HCT116 (cell line): ENCODE measurements around the gene TCFL5. TPM values are rescaled to one million over a fixed set of nuclear protein-coding genes. Genes with fewer than 3 reads are reported as not detected.

Experiments
- ATAC-seq: fragments of 200-7000 bp; cut with Tn5 transposase; 2 replicates; pipeline ENCODE4 v1.9.1; 2020; ENCODE audit warnings: mild to moderate bottlenecking, moderate library complexity
- BruUV-seq: library from RNA; stranded (reverse); fragments of 400-500 nt; replicated peaks from 2 replicates; lab custom pipeline; 2021; lab: Mats Ljungman, UMichigan
- CTCF ChIA-PET: fragments of 300-600 bp; sonication (Branson Sonifier 250); formaldehyde crosslinking; loops from one replicate; lab custom pipeline; 2021; ENCODE audit warnings: antibody characterized with exemption; lab: Charles Lee
- POLR2A ChIA-PET: fragments of 300-600, 350-600 bp; sonication (Branson Sonifier 250); formaldehyde crosslinking; loops from one replicate; lab custom pipeline; 2021; ENCODE audit warnings: antibody characterized with exemption; lab: Charles Lee
- RAD21 ChIA-PET, 2 experiments: fragments of 300-600 bp; sonication (Branson Sonifier 250); formaldehyde crosslinking; loops; one replicate each; lab custom pipeline; 2023; ENCODE audit warnings: low total read pairs in 2 of 2; ENCODE audit not compliant: uncharacterized antibody in 2 of 2, unreplicated experiment in 2 of 2, low non-redundant PET in 1 of 2; lab: Charles Lee
- DNase-seq: peaks from one replicate; pipeline ENCODE4 v3.0.0-alpha.2; 2010; ENCODE audit warnings: low read depth, low spot score
- H2AFZ ChIP-seq: fragments of 200-600 bp; shearing (Covaris generic), sonication (generic); 2 replicates; pipeline ENCODE4 v1.6.1; 2017; ENCODE audit warnings: low read depth, mixed run types, mixed read lengths, antibody characterized with exemption, low read length; ENCODE audit not compliant: poor library complexity, severe bottlenecking
- H3K27ac ChIP-seq: 2 replicates; pipeline ENCODE4 v1.5.1; 2012; ENCODE audit warnings: low read depth, low read length
- H3K27me3 ChIP-seq: fragments of 200-600 bp; sonication (generic); 2 replicates; pipeline ENCODE4 v1.6.1; 2016; ENCODE audit warnings: mixed run types, low read length, mixed read lengths; ENCODE audit not compliant: insufficient read depth
- H3K36me3 ChIP-seq, 2 experiments: fragments of 200-500 bp in 1 of 2; fragments of 200-600 bp in 1 of 2; sonication (Bioruptor generic) in 1 of 2; sonication (generic) in 1 of 2; 2 replicates each; pipeline versions ENCODE4 v1.5.1 to v1.6.1; 2014 to 2016; ENCODE audit warnings: low read length in 2 of 2, inconsistent platforms in 1 of 2, mixed read lengths in 1 of 2, mixed run types in 1 of 2; ENCODE audit not compliant: insufficient read depth in 2 of 2, control insufficient read depth in 1 of 2
- H3K4me1 ChIP-seq, 2 experiments: fragments of 200-600 bp in 1 of 2; sonication (generic) in 1 of 2; 2 replicates each; pipeline versions ENCODE4 v1.5.1 to v1.6.1; 2012 to 2017; ENCODE audit warnings: low read length in 2 of 2, inconsistent platforms in 1 of 2, mild to moderate bottlenecking in 1 of 2, mixed read lengths in 1 of 2, mixed run types in 1 of 2, moderate library complexity in 1 of 2; ENCODE audit not compliant: insufficient read depth in 2 of 2, control insufficient read depth in 1 of 2
- H3K4me2 ChIP-seq: fragments of 200-600 bp; sonication (generic); 2 replicates; pipeline ENCODE4 v1.6.1; 2017; ENCODE audit warnings: mixed run types, low read length, mixed read lengths
- H3K4me3 ChIP-seq, 2 experiments: fragments of 200-600 bp in 1 of 2; sonication (generic) in 1 of 2; replicated peaks in 1 of 2; 2 replicates each; pipeline ENCODE4 v1.5.1; 2011 to 2016; ENCODE audit warnings: low read length in 2 of 2, control low read depth in 1 of 2, low read depth in 1 of 2, mild to moderate bottlenecking in 1 of 2, mixed read lengths in 1 of 2, mixed run types in 1 of 2
- H3K79me2 ChIP-seq: fragments of 200-600 bp; sonication (generic); 2 replicates; pipeline ENCODE4 v1.6.1; 2017; ENCODE audit warnings: mild to moderate bottlenecking, mixed run types, low read length, moderate library complexity, mixed read lengths; ENCODE audit not compliant: insufficient read depth
- H3K9ac ChIP-seq: fragments of 200-600 bp; sonication (generic); 2 replicates; pipeline ENCODE4 v1.6.1; 2016; ENCODE audit warnings: low read length, mixed read lengths
- H3K9me2 ChIP-seq: fragments of 200-600 bp; sonication (generic), shearing (Covaris generic); 2 replicates; pipeline ENCODE4 v1.6.1; 2017; ENCODE audit warnings: mixed run types, mild to moderate bottlenecking, moderate library complexity; ENCODE audit not compliant: insufficient read depth
- H3K9me3 ChIP-seq, 2 experiments: fragments of 200-500 bp in 1 of 2; fragments of 200-600 bp in 1 of 2; sonication (Bioruptor generic) in 1 of 2; sonication (generic) in 1 of 2; 2 replicates each; pipeline ENCODE4 v1.6.1; 2014 to 2017; ENCODE audit warnings: low read length in 2 of 2, mixed read lengths in 2 of 2, inconsistent platforms in 1 of 2, low read depth in 1 of 2, mild to moderate bottlenecking in 1 of 2, mixed run types in 1 of 2, moderate library complexity in 1 of 2; ENCODE audit not compliant: control insufficient read depth in 1 of 2, insufficient read depth in 1 of 2
- H4K20me1 ChIP-seq: fragments of 200-600 bp; sonication (generic), shearing (Covaris generic); 2 replicates; pipeline ENCODE4 v1.6.1; 2017; ENCODE audit warnings: mixed run types, mild to moderate bottlenecking, moderate library complexity; ENCODE audit not compliant: insufficient read depth
- ATF3 ChIP-seq: IDR thresholded peaks from 2 replicates; pipeline ENCODE4 v1.6.1; 2012
- CBX3 ChIP-seq: IDR thresholded peaks from 2 replicates; pipeline ENCODE4 v1.6.1; 2012; ENCODE audit warnings: low read depth
- CTCF ChIP-seq, 3 experiments: fragments of 200-600 bp in 1 of 3; sonication (generic) in 1 of 3; IDR thresholded peaks in 2 of 3; conservative IDR thresholded peaks in 1 of 3; 2 replicates each; pipeline ENCODE4 v1.5.1; 2012 to 2017; ENCODE audit warnings: low read depth in 2 of 3, low read length in 2 of 3, antibody characterized with exemption in 1 of 3, borderline replicate concordance in 1 of 3, control low read depth in 1 of 3, mild to moderate bottlenecking in 1 of 3, mixed read lengths in 1 of 3, mixed run types in 1 of 3, moderate library complexity in 1 of 3; ENCODE audit not compliant: insufficient read depth in 1 of 3
- ELF1 ChIP-seq: IDR thresholded peaks from 2 replicates; pipeline ENCODE4 v1.6.1; 2012; ENCODE audit warnings: low read depth, borderline replicate concordance
- JUND ChIP-seq: IDR thresholded peaks from 2 replicates; pipeline ENCODE4 v1.6.1; 2012
- MAX ChIP-seq: IDR thresholded peaks from 2 replicates; pipeline ENCODE4 v1.6.1; 2012
- POLR2A ChIP-seq: IDR thresholded peaks from 2 replicates; pipeline ENCODE4 v1.7.0; 2011; ENCODE audit warnings: borderline replicate concordance; ENCODE audit not compliant: insufficient read depth, insufficient read length; ENCODE audit errors: extremely low read depth
- SP1 ChIP-seq: IDR thresholded peaks from 2 replicates; pipeline ENCODE4 v1.6.1; 2012; ENCODE audit warnings: low read depth
- SRF ChIP-seq: IDR thresholded peaks from 2 replicates; pipeline ENCODE4 v1.6.1; 2012; ENCODE audit warnings: low read depth
- YY1 ChIP-seq: IDR thresholded peaks from 2 replicates; pipeline ENCODE4 v1.6.1; 2011; ENCODE audit warnings: low read length, low read depth, moderate library complexity, mild to moderate bottlenecking; ENCODE audit not compliant: insufficient replicate concordance; ENCODE audit errors: extremely low read depth
- ZBTB33 ChIP-seq: IDR thresholded peaks from 2 replicates; pipeline ENCODE4 v1.6.1; 2011; ENCODE audit warnings: mild to moderate bottlenecking, low read length, moderate library complexity; ENCODE audit not compliant: insufficient replicate concordance; ENCODE audit errors: extremely low read depth
- intact Hi-C: fragments of 100-400 bp; cut with micrococcal nuclease; formaldehyde crosslinking; loops from 2 replicates; pipeline ENCODE4 v1.10.0; 2022
- total RNA-seq: library from RNA; stranded (reverse); gene quantifications from one replicate; pipeline ENCODE4 v1.2.1, GENCODE V29; 2021; ENCODE audit not compliant: unreplicated experiment

The TCFL5 gene
- total RNA-seq, 1 experiment from 2014 or later = 20.4 TPM

GRCh38 chr20:62872862-62873261 is 11.2 kb upstream of the TCFL5 start (continued):
- TF ChIP-seq YY1 (no peak), ZBTB33 (no peak)

GRCh38 chr20:62872184-62872847 is 10.7 kb upstream of the TCFL5 start:
- TF ChIP-seq JUND (no peak), YY1 (no peak), SRF (no peak), CTCF (IDR thresholded peaks at IDR 0.05 in 2 of 3, conservative IDR thresholded peaks at IDR 0.05 in 1 of 3; ENCODE audit: borderline replicate concordance in 1 of 3, insufficient read depth in 1 of 3, low read depth in 2 of 3, low read length in 2 of 3) (no peak), ATF3 (no peak), ELF1 (no peak), POLR2A (no peak), SP1 (no peak), CBX3 (no peak), MAX (no peak)
- Histone ChIP-seq H3K9ac (no peak overlapping the region), H3K4me3 (no peak overlapping the region), H3K27ac (no peak overlapping the region), H3K36me3 (no peaks in the 10 kb centered on the region), H4K20me1 (no peaks in the 10 kb centered on the region), H3K4me1 (peaks cover 13 to 26% of the 10 kb centered on the region in 2 experiments), H3K4me2 (no peak overlapping the region), H3K9me2 (no peaks in the 10 kb centered on the region), H3K9me3 (no peaks in the 10 kb centered on the region; a peak in 1 of 4 replicates), H2AFZ (no peak overlapping the region), H3K27me3 (no peaks in the 10 kb centered on the region), H3K79me2 (no peaks in the 10 kb centered on the region)
- ATAC-seq (no peak), DNase-seq (no peak)
- ChIA-PET POLR2A (no interaction called here), RAD21 (no interaction called here), CTCF (interaction anchor here (1.0 to 2.3 kb wide), 2 partner anchors 10 to 49 kb away, joined by 3 to 7 read pairs; partner anchors contain the start of gene TCFL5)
- no TSS peak for BruUV-seq
- intact Hi-C loops = no loop called here
